T-helper 1 cell treated with Interleukin-12 subunit alpha and Interleukin-12 subunit beta and Interleukin-4 antibody, amounts not matched to agents 30 ng/mL and 1 ng/mL, for 36 hours (primary cell): ENCODE measurements around the gene RNF149. TPM values are rescaled to one million over a fixed set of nuclear protein-coding genes. Genes with fewer than 3 reads are reported as not detected.
"Not testable (repeated sequence)": the region's sequence is repeated elsewhere in the genome, so short reads cannot be mapped to it uniquely, and the experiment has no call there.

ENCODE experiments used
- intact Hi-C: fragments of 100-400 bp; cut with micrococcal nuclease; formaldehyde crosslinking; loops from one replicate; pipeline ENCODE4 v1.15.1; 2024
- total RNA-seq: library from RNA; stranded (reverse); gene quantifications from 2 replicates; pipeline ENCODE4 v1.2.3, GENCODE V29; 2022

RNF149 gene
- total RNA-seq, result 113 and 117 TPM in 2 replicates

DNA sequence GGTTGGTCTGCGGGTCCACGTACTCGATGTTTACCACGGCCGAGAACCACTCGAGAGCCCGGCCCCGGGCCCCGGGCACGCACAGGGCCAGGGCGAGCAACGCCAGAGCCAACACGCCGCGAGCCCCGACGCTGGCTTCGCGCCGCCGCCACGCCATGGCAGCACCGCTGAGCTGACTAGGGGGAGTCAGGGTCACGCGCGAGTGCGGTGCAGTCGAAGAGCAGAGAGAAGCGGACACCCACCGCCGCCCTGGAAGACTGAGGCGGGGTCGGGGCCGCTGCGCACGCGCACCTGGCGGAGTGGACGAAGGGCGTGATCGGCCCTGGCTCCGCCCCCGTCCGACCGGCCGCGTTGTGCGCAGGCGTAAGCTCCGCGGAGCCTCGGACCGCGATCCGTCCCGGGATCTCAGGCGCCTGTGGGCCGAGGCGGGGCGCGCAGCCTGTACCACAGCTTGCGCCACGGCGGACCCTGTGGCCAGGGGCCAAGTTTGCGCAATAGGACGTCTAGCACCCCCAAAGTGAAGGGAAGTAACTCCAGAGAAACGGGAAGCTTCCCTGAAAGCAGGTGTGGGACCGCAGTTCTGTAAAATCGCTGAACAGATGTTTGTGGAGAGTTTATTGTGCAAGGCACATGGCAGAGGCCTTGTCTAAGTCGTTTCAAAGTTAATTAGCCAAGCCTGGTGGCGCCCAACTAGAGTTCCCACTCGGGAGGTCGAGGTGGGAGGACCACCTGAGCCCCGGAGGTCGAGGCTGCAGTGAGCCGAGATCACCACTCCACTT, at the start of gene RNF149:
Gene RNF149 (minus strand): TSS at position 270 of the 779 bp plus-strand sequence. CDS start 113 bp downstream, at position 157.
- intact Hi-C loops, result loop anchor here (5.0 to 10.0 kb wide), 7 partner anchors 36 to 1114 kb away; partner anchors contain the start of genes IL18R1 and IL18RAP

DNA sequence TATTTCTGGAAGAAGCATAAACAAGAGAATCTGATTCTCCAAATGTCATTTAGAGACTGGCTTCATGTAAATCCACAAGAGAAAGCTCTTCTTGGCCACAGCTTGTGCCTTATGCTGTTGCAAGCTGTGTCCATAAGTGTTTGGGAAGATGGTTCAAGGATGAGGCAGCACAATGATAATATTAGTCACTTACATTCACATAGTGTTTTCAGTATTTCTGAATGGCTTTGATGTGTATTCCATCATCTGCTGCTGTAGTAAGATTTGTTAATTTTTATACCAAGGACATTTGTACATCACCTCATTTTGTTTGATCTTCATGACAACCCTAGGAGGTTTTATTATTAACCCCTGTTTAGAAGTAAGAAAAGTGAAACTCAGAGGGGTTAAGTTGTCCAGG, 48.9 kb upstream of the RNF149 start:
- intact Hi-C loops, result no loop called here

DNA sequence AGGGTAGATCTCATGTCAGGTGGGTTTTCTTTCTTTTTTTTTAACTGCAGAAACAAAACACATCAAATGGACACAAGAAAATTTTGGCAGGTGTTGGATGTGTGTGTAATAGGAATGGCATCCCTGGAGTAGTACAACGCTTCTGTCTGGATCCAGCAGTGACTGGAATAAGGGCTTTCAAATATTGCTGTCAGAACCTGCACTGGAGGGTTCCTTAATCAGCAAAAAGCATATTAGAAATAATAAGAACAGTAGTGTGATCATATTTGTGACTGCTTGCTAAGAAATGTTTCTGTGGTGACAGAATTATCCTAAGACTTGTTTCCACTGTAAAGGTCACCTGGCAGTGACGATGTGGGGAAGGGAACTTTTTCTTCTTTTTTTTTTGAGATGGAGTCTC, 48.0 kb upstream of the RNF149 start:
- intact Hi-C loops, result no loop called here

DNA sequence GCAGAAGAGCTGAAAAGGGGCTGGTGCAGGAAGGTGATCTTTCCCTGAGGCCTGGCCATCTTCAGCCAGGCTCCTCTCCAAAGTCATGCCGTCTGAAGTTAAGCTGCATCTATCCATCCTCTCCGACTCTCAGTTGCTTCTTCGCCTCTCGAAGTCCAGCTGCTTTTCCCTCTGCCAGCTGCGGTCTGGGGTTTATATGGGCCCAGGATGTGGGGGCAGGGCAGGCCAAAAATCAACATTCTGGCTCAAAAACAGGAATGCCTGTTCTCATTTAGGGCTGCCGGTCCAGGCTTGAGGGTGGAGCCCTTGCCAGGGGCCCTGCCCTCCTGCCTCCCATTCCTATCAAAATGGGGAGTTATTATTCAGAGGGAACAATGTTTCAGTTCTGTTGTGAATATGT, 47.6 kb upstream of the RNF149 start:
- intact Hi-C loops, result no loop called here

GRCh38 chr2:101355401-101356054, 47.0 kb upstream of the RNF149 start:
- intact Hi-C loops, result no loop called here

- intact Hi-C loops, result no loop called here
These were observed 46.2 kb upstream of the RNF149 start for GRCh38 chr2:101354420-101355311.

GRCh38 chr2:101352631-101353030, 44.1 kb upstream of the RNF149 start:
- intact Hi-C loops, result not testable (repeated sequence)

DNA sequence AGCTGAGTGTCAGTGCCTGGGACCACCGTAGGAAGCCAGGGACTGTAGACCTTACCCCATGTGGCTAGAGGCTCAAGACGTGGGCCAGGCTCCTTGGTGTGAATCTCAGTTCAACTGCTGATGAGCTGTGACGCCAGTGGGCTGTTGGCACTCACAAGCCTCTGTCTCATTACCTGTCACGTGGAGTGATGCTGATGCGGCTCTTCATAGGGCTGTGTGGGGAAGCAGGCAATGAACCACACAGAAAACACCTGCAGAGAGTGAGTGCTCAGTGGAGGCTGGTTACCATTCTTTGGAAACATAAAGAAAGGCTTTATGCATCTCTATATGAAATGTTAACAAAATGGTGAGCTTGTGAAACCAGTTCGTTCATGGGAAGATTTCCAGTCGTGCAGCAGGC, 42.7 kb upstream of the RNF149 start:
- intact Hi-C loops, result no loop called here

DNA sequence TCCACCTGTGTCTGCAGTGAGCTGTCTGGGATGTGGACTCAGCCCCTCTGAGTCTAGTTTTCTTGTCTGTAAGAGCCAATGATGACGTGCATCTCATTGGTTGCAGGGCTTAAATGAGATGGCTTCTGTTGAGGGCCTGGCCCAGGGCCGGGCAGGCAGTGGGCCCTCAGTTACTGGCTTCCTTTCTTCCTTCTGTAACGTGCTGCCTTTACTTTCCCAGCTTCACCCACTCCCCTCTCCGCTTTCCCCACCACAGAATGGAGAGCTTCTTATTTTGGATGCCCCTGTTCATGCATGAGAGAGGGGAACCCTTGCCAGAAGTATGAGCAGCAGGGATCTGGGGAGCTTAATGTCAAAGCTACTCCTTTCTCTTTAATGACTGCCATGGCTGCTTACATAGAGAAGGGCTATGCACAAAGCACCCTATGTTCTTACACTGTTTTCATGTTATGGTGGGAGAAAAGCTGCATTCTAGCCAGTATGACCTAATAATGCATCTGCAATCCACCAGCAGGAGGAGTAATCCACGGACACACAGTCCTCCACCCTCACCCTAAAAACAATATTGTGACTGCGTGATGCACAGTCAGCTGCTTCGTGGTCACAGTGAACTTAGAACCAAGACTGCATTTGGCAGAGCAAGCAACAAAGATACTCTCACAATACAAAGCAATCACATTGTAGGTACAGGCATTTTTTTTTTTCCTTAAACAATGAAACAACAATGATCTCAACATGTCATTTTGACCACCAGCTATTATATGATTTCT, 41.6 kb upstream of the RNF149 start:
- intact Hi-C loops, result no loop called here

DNA sequence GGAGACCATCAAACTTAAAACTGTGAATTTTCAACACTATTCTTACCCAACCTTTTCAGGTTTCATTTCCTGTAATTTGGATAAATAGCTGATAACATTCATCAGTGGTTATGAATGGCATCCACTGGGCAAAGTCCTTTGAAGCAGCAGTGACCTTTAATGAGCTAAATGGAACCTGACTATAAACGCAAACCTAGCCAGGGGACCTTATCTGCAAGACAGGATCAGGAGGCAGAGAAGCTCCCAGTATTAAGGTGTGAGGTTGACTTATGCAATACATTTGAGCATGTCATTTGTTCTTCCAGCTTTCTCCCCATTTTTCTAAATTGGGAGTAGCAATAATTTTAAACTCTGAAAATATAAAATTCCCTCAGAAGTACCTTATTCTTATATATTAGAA, 40.4 kb upstream of the RNF149 start:
- intact Hi-C loops, result no loop called here

- intact Hi-C loops, result no loop called here
These were observed 38.4 kb upstream of the RNF149 start for GRCh38 chr2:101346909-101347308.

- intact Hi-C loops, result loop anchor here (5.0 kb wide), 2 partner anchors 133 to 353 kb away; partner anchors contain the start of genes MAP4K4 and RFX8
These were observed 35.6 kb upstream of the RNF149 start for GRCh38 chr2:101344137-101344536.

DNA sequence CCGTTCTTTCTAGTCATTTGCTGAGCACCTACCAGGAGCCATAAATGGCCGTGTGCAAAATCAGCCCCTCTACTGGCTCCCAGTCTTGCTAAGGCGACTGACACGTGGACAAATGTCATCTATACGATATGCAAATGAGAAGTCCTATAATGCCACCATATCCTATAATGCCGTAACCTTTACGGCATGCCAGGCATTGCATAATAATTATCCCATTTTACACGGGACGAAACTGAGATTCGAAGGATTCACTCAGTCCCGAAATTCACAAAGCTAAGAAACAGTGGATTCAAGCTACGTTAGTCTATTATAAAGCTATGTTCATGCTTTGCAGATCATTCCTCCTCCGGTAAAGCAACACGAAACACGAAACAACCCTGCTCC, 34.1 kb upstream of the RNF149 start:
- intact Hi-C loops, result loop anchor here (1.0 to 5.0 kb wide), 4 partner anchors 36 to 355 kb away; partner anchors contain the start of genes CREG2, MAP4K4 and RFX8

DNA sequence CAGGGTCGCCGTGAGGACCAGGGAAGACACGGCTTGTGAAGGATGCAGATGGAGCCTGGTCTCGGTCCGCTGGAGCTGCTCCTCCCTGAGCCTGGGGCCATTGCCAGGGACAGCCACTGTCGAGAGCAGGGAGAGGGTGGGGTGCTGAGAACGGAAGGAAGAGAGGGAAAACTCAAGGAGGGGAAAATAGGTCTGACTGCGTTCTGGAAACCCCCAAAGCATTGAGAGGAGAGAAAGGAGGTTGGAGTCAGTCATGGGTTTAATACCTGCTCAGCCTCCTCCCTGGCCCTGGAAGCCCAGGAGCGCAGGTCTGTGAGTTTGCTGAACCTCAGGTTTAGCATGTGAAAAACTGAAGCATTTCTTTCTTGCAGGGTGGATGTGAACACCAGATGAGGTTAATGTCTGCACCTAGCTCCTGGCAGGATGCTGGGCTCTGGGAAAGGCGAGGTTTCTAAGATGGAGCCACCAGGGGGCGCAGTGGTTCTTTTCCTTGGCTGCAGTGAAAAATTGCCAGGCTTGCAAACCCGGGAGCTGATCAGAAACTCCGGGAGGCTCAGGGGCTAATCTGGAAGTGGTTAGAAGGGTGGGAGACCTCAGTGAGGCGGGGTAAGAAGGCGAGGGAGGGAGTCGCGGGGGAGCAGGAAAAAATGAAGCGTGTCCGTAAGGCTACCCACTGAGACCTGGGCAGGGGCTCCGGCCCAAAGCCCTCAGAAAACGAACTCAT, 33.6 kb upstream of the RNF149 start:
- intact Hi-C loops, result loop anchor here (1.0 to 5.0 kb wide), 5 partner anchors 36 to 489 kb away; partner anchors contain the start of genes CREG2, MAP4K4 and RFX8

DNA sequence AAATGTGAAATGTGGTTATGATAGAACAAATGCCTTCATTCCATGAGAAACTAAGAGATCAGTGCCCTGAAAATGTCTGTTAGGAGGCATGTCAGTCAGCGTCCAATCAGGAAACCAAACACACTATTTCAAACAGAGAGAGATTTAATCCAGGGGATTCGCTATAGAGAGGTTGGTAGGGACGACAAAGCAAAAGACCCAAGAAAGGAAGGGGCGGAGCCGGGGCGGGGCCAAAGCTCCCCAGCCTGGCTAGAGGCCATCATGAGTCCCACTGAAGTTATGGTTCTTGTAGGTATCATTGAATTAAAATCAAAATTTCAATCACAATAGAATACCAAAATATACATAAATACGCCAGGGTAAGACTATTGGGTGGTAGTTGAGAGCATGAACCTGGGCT, 32.9 kb upstream of the RNF149 start:
- intact Hi-C loops, result loop anchor here (2.0 to 5.0 kb wide), 3 partner anchors 136 to 489 kb away; partner anchors contain the start of genes MAP4K4 and RFX8

DNA sequence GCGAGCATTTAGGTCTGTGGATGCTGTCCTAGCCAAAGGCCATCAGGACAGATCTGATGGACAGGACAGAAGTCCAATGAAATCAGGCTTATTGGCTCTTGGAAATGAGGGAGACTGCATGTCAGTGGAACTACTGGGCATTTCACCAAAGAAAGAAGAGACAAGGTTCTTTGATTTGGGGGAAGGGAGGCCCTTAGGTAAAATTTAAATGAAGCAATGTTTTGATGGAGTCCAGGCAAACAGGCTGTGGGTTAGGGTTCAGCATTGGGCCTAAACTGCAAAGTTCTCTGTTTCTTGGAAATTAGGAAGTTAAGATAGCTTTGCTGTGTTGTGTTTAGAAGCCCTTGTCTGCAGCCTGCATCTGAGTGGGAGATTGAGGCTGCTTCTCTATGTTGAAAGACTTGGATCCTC, 31.6 kb upstream of the RNF149 start:
- intact Hi-C loops, result loop anchor here (1.0 to 5.0 kb wide), 4 partner anchors 12 to 491 kb away; partner anchors contain the start of genes MAP4K4 and RFX8

GRCh38 chr2:101339266-101339880, 30.9 kb upstream of the RNF149 start:
- intact Hi-C loops, result no loop called here

GRCh38 chr2:101337877-101338276, 29.4 kb upstream of the RNF149 start:
- intact Hi-C loops, result no loop called here
